CD4-positive, alpha-beta T cell treated with Interleukin-4 for 1 hour (primary cell): ENCODE results near the gene SCN1B.
A peak's percentile ranks its signal among the peaks of the same experiment; 100 is the strongest.

Experiments
- DNase-seq, 2 donors: peaks; one replicate each; pipeline ENCODE4 v3.0.0-alpha.2; 2020 to 2022

Gene SCN1B

DNA sequence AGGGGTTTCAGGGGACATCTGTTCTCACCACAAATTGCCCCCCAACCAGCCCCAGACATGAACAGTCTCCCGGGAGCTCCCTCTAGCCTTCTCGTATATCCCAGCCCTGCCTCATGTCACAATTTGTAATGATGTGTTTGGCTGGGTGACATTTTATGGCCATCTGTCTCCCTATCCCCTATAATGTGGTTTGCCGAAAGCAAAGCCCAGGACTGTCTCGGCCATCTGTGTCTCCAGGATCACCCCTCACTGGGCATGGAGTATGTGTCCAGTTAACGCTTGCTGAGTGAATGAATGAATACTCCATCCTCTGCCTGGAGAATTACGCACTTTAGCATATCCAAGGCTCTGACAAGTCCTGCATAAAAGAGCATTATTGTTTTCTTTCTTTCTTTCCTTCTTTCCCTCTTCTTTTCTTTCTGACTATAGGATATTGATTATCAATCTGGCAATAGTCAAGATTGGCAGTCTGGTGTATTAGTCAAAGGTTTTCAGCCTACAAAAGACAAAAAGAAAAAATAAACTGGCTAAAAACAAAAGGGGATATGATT is 26.3 kb downstream of the SCN1B start:
- DNase-seq: no peak

DNA sequence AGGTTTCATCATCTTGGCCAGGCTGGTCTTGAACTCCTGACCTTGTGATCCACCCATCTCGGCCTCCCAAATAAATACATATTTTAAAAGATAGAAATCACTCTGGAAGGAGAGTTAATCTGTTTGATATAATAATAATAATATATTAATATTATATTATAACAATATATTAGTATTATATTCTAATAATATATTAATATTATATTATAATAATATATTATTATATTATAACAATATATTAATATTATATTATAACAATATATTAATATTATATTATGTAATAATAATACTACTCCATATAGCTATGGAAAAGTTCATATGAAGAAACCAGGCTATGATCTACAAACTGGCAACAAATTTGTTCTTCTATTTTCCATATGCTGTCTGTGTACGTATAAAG is 28.1 kb downstream of the SCN1B start:
- no peak for DNase-seq

DNA sequence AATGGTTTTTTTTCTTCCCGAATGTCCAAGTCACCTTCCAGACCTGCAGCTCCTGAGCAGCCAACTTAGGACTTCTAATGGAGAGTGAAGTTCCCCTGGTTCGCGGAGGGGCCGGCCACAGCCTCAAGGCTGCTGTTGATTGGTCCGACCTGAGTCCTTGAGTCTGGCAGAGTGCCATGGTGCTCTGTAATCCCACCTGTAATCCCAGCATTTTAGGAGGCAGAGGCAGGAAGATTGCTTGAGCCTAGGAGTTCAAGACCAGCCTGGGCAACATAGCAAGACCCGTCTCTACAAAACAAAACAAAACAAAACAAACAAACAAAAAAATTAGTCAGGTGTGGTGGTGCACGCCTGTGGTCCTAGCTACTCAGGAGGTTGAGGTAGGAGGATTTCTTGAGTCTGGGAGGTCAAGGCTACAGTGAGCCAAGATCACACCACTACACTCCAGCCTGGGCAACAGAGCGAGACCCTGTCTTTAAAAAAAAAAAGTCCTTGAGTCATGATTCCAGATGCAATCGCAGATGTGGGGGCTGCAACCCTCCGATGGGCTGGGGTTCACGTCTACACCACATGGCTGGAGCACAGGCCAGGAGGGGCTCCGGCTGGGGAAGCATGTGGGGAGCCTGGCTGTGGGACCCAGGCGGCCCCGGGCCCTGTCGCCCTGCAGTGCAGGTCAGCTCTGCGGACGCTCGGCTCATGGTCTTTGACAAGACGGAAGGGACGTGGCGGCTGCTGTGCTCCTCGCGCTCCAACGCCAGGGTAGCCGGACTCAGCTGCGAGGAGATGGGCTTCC is 28.9 kb downstream of the SCN1B start:
- DNase-seq: no peak

DNA sequence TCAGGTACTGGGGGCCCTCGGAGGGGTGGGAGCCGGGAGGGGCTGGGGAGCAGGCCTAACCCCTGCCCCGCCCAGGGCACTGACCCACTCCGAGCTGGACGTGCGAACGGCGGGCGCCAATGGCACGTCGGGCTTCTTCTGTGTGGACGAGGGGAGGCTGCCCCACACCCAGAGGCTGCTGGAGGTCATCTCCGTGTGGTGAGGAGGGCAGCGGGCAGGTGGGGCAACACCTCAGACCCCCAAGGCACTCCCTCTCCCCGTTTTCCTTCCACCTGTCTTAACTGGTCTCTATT is 29.5 kb downstream of the SCN1B start:
- DNase-seq: no peak

DNA sequence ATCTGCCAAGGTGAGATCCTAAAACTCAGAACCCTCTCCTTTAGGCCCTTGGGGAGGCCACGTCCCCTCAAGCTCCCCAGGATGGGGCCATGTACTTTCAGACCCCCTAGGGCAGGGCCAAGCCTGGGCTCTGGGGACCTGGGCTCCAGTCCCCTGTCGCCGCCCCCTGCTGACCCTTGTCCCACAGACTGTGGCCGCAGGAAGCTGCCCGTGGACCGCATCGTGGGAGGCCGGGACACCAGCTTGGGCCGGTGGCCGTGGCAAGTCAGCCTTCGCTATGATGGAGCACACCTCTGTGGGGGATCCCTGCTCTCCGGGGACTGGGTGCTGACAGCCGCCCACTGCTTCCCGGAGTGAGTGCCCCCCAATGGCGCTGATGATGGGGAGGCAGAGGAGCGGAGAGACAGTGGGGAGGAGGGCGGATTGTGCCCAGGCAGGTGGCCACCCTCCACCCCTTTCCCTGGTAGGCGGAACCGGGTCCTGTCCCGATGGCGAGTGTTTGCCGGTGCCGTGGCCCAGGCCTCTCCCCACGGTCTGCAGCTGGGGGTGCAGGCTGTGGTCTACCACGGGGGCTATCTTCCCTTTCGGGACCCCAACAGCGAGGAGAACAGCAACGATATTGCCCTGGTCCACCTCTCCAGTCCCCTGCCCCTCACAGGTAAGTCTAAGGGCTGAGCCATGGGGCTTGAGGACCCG is 30.0 kb downstream of the SCN1B start:
- no peak for DNase-seq

DNA sequence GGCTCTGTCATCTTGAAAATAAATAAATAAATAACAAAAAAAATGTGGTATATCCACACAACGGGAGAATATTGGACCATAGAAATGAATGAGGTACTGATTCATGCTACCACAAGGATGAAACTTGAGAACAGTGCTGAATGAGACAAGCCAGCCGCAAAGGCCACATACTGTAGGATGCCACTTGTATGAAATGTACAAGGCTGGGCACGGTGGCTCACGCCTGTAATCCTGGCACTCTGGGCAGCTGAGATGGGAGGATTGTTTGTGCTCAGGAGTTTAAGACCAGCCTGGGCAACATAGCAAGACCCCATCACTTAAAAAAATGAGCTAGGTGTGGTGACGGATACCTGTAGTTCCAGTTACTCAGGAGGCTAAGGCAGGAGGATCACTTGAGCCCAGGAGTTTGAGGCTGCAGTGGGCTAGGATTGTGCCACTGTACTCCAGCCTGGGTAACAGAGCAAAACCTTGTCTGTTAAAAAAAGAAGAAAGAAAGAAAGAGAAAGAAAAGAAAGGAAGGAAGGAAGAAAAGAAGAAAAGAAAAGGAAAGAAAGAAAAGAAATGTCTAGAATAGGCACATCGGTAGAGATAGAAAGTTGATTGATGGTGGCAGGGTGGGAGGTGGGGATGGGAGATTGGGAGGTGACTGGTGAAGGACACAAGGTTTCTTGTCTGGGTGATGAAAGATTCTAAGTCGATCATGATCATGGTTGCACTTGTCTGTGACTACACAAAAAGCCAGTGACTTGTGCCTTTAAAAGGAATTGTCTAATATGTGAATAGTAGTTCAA is 31.5 kb downstream of the SCN1B start:
- DNase-seq: no peak

DNA sequence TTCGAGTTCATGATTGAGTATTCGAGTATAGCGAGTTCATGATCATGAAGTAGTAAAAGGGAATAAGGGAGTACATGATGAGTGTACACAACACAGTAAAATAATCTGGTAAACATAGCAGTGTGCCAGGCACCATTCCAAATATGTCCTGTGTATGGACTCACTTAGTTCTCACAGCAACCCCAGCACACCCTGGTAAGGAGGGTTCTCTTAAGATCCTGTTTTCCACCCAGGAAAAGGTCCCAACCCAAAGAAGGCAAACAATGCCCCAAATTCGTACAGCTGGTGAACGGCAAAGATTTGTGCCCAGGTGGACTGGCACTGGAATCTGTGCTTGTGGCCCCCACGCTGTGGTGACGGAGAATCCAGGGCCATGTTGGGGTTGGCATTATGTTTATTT is 32.7 kb downstream of the SCN1B start:
- DNase-seq: no peak

DNA sequence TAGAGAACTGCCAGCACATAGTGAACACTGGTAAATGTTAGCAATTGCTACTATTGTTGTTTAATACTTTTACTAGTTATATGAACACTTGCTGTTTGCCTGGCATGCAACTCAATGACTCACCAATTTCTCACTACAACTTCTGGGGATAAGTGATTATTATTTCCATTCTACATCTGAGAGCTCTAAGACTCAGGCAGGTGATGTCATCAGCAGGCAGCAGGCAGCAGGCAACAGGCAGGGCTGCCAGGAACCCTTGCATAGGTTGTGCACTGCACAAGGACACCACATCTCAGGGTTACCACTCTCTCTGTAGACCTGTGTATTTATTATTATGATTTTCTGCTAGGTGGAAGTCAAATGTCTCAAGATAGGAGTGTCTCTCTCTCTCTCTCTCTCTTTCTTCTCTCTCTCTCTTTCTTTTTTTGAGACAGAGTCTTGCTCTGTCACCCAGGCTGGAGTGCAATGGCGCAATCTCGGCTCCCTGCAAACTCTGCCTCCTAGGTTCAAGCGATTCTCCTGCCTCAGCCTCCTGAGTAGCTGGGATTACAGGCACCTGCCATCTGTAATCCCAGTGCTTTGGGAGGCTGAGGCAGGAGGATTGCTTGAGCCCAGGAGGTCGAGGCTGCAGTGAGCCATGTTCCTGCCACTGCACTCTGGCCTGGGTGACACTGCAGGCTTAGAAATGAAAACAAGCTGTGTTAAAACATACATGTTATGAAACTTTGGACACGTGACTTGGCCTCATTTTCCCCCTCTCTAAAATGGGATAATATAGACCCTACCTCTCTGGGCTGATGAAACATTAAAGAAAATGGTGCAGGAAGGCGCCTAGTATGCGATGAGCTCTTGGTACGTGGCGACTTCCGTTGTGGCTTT is 33.9 kb downstream of the SCN1B start:
- DNase-seq: no peak

DNA sequence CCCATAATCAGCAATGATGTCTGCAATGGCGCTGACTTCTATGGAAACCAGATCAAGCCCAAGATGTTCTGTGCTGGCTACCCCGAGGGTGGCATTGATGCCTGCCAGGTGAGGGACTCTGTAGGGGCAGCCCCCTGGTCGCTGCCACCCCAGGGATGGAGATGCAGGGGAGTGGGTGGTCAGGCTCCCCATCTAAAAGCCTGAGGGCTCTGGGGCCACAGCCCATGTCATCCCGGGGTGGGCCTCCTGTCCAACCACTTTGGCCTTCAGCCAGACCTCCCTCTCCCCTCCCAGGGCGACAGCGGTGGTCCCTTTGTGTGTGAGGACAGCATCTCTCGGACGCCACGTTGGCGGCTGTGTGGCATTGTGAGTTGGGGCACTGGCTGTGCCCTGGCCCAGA is 35.3 kb downstream of the SCN1B start:
- no peak for DNase-seq

DNA sequence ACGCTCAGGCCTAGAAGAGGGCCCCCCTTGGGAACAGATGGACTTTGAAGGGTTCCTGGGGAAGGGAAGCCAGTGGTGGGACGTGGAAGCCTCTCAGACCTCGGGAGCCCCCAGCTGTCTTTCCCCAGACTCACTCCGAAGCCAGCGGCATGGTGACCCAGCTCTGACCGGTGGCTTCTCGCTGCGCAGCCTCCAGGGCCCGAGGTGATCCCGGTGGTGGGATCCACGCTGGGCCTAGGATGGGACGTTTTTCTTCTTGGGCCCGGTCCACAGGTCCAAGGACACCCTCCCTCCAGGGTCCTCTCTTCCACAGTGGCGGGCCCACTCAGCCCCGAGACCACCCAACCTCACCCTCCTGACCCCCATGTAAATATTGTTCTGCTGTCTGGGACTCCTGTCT is 35.9 kb downstream of the SCN1B start:
- DNase-seq: no peak

DNA sequence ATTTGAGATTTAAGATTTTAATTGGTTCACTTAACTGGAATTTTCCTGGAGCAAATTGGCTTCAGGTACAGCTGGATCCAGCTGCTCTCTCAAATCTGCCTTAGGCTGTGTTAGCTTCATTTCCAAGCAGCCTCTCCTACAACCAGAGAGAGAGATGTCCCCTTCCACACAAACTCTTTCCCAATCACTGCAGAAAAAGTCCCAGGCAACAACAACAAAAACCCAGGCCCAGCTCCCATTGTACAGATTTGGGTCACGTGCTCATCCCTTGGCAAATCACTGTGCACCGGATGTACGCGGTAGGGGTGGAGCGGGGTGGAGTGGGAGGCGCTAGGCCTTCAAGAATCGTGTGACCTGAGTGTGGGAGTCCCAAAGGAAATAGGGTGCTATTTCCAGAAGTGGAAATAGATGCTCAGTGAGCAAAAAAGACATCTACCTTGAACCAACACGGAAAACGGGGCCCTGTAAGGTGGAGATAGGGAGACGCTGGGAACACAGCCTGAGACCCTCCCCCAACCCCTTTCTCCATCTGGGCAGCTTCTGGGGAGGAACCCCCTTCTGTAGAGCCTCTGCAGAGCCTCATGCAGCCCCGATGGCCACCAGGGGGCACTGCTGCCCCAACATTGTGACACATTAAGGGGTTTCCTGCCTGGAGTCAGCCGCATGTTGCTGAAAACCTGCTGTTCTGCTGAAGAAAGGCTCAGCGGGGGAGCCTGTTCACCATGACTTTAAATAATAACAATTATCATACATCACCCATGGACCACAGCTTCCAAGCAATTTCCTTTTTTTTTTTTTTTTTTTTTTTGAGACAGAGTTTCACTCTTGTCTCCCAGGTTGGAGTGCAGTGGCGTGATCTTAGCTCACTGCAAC is 36.7 kb downstream of the SCN1B start:
- DNase-seq: peak; percentile 86 to 87

DNA sequence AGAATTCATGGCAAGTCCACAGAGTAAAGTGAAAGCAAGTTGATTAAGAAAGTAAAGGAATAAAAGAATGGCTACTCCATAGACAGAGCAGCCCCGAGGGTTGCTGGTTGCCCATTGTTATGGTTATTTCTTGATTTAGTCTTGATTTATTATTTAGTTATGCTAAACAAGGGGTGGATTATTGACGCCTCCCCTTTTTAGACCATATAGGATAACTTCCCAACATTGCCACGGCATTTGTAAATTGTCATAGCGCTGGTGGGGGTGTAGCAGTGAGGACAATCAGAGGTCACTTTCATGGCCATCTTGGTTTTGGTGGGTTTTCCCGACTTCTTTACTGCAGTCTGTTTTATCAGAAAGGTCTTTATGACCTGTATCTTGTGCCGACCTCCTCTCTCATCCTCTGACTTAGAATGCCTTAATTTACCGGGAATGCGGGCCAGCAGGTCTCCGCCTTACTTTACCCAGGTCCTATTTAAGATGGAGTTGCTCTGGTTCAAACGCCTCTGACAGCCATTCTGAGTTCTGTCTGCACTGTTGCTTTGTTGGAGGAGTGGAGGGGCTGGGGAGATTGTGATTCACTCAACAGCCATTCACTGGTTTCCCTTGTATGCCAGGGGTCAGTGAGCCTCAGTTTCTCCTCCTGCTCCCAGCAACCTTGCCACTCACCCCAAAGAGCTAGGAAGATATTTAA is 38.8 kb downstream of the SCN1B start:
- DNase-seq: no peak

DNA sequence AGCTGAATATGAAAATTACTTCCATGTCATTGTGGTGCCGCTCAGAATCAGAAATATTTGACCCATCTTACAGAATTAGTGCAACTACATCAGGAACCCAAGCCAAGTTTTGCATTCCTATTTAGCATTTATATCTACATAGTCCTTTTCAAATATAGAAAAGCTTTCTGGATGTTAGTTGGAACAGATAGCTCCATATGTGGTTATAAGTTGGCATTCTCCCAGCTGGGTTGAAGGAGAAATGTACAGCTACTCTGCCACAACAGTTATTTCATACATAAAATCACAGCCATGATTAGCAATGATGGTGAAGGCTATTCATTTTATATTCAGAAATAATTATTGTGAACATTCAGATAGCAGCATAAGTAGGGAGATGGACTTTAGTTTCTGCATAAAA is 39.4 kb downstream of the SCN1B start:
- DNase-seq: no peak

DNA sequence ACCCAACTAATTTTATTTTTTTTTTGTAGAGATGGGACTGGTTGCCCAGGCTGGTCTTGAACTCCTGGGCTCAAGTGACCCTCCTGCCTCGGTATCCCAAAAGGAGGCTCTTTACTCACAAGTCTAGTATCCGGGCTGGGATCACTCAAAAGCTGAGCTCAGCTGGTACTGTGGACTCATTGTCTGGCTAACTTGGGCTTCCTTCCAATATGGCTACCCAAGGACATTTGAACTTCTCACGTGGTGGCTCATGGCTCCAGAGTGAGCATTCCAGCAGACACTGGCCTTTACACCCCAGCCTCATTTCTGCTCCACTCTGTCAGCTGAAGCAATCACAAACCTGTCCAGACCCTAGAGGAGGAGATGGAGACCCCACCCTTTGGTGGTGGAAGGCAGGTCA is 40.2 kb downstream of the SCN1B start:
- DNase-seq: no peak

DNA sequence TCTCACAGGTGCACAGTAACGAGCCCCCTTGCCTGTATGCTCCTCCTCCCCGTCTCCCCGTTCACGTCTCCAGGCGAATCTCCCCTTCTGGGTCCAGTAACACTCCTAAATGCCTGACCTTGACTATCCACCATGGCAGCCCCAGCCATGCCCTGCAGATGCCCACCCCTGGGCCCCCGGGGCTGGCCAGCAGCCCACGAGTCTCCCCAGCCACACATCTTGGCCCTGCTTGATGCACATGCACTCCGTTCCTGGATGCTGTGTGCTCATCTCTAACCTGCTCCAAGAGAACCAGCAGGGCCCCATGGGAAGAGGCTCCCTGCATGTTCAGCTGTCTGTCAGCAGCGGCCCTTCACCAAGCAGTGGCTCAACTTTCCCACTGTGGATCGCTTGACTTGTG is 43.2 kb downstream of the SCN1B start:
- DNase-seq: no peak

DNA sequence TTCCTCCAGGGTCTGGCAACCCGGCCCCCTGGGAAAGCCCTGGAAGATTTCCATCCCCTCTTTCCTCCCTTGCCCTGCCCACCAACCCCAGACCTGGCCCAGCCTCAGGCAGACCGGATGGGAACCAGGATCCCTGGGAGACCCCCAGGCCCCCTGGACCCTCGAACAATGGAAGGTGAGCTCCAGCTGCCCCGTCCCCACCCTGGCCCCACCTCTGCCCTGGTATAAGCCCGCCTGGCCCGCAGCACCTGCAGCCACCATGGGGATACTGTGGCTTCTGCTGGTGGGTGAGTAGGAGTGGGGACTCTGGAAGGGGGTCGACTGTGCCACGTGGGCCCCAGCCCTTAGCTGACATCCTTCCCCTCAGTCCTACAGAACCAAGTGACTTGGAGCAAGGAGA is 43.7 kb downstream of the SCN1B start:
- DNase-seq: no peak

DNA sequence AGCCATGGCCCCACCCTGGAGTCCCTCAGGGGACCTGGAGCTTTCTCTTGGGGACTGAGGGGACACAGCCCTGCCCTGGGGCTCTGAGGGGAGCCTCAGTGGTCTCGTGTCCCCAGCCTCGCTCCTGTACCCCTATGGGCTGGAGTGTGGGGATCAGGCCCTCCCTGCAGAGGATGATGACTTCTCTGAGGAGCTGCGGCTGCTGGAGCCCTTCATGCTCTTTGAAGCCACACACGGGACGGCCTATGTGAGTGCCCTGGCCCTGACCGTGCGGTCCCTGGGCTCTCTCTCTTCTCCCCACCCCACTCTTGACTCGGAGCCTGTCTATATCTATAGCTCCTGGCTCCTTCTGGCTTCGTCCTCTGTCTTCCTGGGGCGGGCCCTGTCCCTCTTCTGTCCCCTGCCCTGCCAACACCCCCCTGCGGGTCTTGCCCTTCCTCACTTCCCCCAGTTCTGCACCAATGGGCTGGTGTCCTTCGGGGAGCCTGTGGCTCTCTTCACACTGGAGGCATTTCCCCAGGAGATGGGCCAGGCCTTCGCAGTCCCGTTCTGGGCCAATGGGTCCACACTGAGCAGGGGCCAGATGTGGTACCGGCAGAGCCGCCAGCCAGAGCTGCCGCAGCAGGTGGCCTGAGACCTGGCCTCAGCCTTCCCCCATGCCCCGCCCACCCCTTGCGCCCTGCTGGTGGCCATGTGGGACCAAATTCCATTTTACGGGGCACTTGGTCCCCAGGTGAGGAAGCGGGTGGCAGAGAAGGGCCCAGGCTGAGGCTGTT is 44.3 kb downstream of the SCN1B start:
- DNase-seq: no peak

DNA sequence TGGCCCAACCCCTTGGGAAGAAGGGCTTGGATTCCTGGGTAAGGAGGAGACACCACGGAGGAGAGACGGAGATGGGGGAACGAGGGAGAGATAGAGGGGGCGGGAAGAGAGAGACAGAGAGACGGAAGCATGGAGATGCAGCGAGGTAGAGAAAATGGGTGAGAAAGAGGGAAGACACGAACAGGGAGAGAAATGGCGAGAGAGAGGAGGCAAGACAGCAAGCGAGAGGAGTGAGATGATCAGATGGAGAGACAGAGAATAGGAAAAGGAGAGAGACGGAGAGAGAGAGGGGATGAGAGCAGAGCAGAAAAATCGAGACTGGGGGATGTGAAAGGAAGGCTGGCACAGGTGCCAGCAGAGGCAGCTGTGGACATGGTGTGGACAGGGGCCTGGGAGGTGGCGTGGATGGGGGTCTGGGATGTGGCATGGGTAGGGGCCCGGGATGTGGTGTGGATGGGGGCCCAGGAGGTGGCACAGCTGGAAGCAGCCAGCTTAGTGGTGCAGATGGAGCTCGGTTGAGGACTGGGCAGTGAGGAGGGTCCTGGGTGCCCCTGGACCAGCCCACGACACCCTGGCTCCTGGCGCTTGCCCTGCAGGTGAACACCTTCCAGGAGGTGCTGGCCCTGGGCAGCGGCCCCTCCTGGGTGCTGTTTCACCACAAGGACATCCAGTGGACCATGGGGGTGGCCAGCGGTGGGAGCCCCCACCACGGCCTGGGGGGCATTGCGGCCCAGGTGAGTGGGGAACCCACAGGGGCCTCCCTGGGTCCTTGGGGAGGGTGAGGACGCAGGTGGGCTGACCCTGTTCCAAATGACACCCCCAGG is 45.1 kb downstream of the SCN1B start:
- DNase-seq: no peak

DNA sequence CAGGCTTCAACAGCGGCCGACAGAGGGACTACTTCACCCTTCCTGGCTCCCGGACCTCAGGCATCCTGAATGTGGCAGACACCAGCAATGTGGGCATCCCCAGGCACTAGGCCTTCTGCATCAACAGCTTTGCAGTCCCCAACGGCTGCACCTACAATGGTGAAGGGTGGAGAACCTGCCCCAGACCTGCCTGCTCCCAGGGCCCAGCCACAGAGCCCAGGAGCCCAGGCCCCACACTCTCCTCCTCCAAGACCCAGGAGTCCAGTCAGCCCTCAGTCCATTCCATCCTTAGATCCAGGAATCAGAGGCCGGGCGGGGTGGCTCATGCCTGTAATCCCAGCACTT is 45.7 kb downstream of the SCN1B start:
- no peak for DNase-seq

DNA sequence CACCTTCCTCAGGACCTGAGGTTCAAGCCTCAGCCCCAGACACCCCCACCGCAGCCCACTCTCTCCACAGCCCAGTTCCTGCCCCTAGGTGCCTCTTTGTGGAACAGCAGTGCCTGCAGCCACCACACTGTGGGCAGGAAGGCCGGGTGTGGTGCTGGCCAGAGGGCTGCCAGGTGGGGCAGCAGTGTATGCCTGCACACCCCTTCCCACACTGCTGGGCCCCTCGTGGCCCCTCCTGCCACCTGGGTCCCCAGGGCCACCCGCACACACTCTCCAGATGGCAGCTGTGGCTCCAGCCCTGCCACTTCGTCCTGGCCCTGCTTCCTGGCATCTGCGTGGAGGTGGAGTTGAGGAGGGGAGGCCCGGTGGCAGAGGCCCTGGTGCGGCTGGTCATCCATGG is 46.4 kb downstream of the SCN1B start:
- no peak for DNase-seq
